Stimulated activated CD8-positive, alpha-beta memory T cell treated with anti-CD3 and anti-CD28 coated beads, Interleukin-12 subunit alpha, Interleukin-12 subunit beta, amount 100 ng/mL, for 1 hour (primary cell): ENCODE data around the gene GNPTG.

Experiments used
- DNase-seq: peaks from one replicate; pipeline ENCODE4 v3.0.0-alpha.2; 2020; ENCODE audit warnings: low read depth

The GNPTG gene

GRCh38 chr16:1394367-1394951, 42.7 kb downstream of the GNPTG start:
- no peak for DNase-seq

- DNase-seq, result no peak
These were observed 43.8 kb downstream of the GNPTG start for GRCh38 chr16:1395444-1396031.

- DNase-seq, result no peak
These were observed 46.0 kb downstream of the GNPTG start for GRCh38 chr16:1397779-1398178.

- no peak for DNase-seq
These were observed 46.6 kb downstream of the GNPTG start for GRCh38 chr16:1398351-1398750.

GRCh38 chr16:1398826-1399581, 47.3 kb downstream of the GNPTG start:
- DNase-seq, result no peak

DNA sequence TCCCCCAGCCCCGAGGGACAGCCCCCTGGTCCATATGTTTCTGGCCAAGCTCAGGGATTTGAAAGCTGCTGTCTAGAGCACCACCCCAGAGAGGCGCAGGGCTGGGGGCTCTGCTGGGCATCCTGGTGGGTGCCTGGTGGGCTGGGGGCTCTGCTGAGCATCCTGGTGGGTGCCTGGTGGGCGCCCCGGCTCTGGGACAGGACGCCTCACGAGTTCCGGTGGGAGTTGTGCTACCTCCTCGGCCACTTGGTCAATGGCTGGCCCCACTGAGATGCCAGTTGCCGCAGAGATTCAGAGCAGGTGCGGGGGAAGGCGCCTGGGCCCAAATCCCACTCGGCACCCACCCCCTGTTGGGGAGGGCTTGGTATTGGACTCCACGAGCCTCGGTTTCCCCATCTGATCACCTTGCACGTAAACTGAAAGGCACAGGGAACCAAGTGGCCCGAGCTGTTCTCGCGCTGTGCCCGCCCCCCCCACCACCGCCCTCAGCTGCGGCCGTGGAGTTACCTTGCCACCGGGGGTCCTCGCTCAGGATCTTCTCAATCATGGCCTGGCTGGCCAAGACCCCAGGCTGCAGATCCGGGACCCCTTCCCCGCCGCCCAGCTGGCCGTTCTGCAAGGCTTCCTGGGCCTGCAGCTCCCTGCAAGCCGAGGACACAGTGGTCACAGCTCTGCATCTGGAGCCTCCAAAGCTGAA, 49.5 kb downstream of the GNPTG start:
- no peak for DNase-seq

GRCh38 chr16:1401758-1402154, 50.0 kb downstream of the GNPTG start:
- DNase-seq, result no peak

GRCh38 chr16:1403036-1403435, 51.3 kb downstream of the GNPTG start:
- no peak for DNase-seq

DNA sequence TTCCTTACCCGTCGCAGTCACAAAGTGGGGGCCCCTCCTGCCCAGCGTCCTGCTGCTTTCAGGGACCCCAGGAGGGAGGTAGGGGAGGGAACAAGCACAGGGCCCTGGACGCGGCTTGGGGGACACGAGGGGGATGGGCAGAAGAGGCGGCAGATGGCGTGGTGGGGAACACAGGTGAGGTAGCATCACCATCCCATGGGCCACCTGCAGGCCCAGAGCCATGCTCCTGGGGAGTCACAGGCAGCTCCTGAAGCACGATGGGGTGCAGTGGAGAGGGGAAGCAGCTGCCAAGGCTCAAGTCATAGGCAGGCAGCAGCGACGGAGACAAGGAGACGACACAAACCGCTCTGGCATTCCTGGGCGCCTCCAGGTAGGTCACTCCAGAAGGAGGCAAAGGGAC, 52.0 kb downstream of the GNPTG start:
- DNase-seq, result no peak

- DNase-seq, result no peak
These were observed 56.0 kb downstream of the GNPTG start for GRCh38 chr16:1407753-1408152.

- DNase-seq, result peak; percentile 96
These were observed 56.6 kb downstream of the GNPTG start for GRCh38 chr16:1408171-1408837.

DNA sequence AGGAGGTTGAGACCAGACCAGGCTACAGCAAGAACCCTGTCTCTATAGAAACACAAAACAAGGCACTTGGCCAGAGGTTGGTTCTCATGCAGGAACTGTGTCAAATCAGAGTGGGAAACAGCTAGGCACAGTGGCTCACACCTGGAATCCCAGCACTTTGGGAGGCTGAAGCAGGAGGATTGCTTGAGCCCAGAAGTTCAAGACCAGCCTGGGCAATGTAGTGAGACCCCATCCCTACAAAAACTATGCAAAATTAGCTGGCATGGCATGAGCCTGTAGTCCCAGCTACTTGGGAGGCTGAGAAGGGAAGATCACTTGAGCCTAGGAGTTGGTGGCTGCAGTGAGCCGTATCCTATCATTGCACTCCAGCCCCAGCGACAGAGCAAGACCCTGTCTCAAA, 61.1 kb downstream of the GNPTG start:
- no peak for DNase-seq
